ENCODE data around the gene GAS2L2. TPM values are rescaled to one million over a fixed set of nuclear protein-coding genes. Genes with fewer than 3 reads are reported as not detected.

GAS2L2 gene
- total RNA-seq, 2 experiments from 2014 or later, result 0.11 TPM; not detected in 1

GRCh38 chr17:35726953-35727460, 26.0 kb downstream of the GAS2L2 start:
- Mint-ChIP-seq H3K36me3 (peaks cover 14% of the 10 kb centered on the region), H3K4me1 (peaks cover 9% of the 10 kb centered on the region), H3K27ac (no peak overlapping the region), H3K9me3 (no peaks in the 10 kb centered on the region), H3K4me3 (no peak overlapping the region), H3K27me3 (peaks cover 10% of the 10 kb centered on the region)
- POLR2A ChIA-PET, result no interaction called here
- DNase-seq (no peak), ATAC-seq (ENCODE audit: low read depth) (no peak)

- H3K4me1 Mint-ChIP-seq, result peaks cover 9% of the 10 kb centered on the region
- H3K4me3 Mint-ChIP-seq, result no peak overlapping the region
- DNase-seq (no peak), ATAC-seq (ENCODE audit: low read depth) (no peak)
- peaks cover 10% of the 10 kb centered on the region for H3K27me3 Mint-ChIP-seq
- no peaks in the 10 kb centered on the region for H3K9me3 Mint-ChIP-seq
- no peak overlapping the region for H3K27ac Mint-ChIP-seq
- peaks cover 16% of the 10 kb centered on the region for H3K36me3 Mint-ChIP-seq
- POLR2A ChIA-PET, result no interaction called here
These were observed 26.7 kb downstream of the GAS2L2 start for GRCh38 chr17:35726127-35726952.

- H3K4me1 Mint-ChIP-seq, result peaks cover 5% of the 10 kb centered on the region
- H3K27ac Mint-ChIP-seq, result no peak overlapping the region
- POLR2A ChIA-PET, result no interaction called here
- peaks cover 14% of the 10 kb centered on the region for H3K36me3 Mint-ChIP-seq
- DNase-seq (no peak), ATAC-seq (ENCODE audit: low read depth) (no peak)
- H3K9me3 Mint-ChIP-seq, result no peaks in the 10 kb centered on the region
- H3K27me3 Mint-ChIP-seq, result peaks cover 4% of the 10 kb centered on the region
- H3K4me3 Mint-ChIP-seq, result no peak overlapping the region
These were observed 27.3 kb downstream of the GAS2L2 start for GRCh38 chr17:35725802-35726126.

- H3K4me3 Mint-ChIP-seq, result no peak overlapping the region
- ATAC-seq (ENCODE audit: low read depth), result no peak
- no peak for DNase-seq
- H3K9me3 Mint-ChIP-seq, result no peaks in the 10 kb centered on the region
- peaks cover 15% of the 10 kb centered on the region for H3K36me3 Mint-ChIP-seq
- no peak overlapping the region for H3K27ac Mint-ChIP-seq
- H3K27me3 Mint-ChIP-seq, result no peaks in the 10 kb centered on the region
- H3K4me1 Mint-ChIP-seq, result peaks cover 1% of the 10 kb centered on the region
- POLR2A ChIA-PET, result no interaction called here
These were observed 28.0 kb downstream of the GAS2L2 start for GRCh38 chr17:35725058-35725457.

GRCh38 chr17:35723735-35724134, 29.3 kb downstream of the GAS2L2 start:
- H3K9me3 Mint-ChIP-seq, result no peaks in the 10 kb centered on the region
- H3K4me1 Mint-ChIP-seq, result peaks cover 3% of the 10 kb centered on the region
- H3K4me3 Mint-ChIP-seq, result no peak overlapping the region
- DNase-seq (no peak), ATAC-seq (ENCODE audit: low read depth) (no peak)
- no peaks in the 10 kb centered on the region for H3K27me3 Mint-ChIP-seq
- POLR2A ChIA-PET, result no interaction called here
- peaks cover 21% of the 10 kb centered on the region for H3K36me3 Mint-ChIP-seq
- no peak overlapping the region for H3K27ac Mint-ChIP-seq

- POLR2A ChIA-PET, result no interaction called here
- no peak overlapping the region for H3K4me3 Mint-ChIP-seq
These were observed 35.6 kb downstream of the GAS2L2 start for GRCh38 chr17:35717475-35717874.

GRCh38 chr17:35716897-35717465, 36.1 kb downstream of the GAS2L2 start:
- H3K36me3 Mint-ChIP-seq, result peaks cover 24% of the 10 kb centered on the region
- DNase-seq (no peak), ATAC-seq (ENCODE audit: low read depth) (no peak)
- POLR2A ChIA-PET, result no interaction called here
- H3K9me3 Mint-ChIP-seq, result no peaks in the 10 kb centered on the region
- no peak overlapping the region for H3K4me3 Mint-ChIP-seq
- H3K27ac Mint-ChIP-seq, result no peak overlapping the region
- H3K4me1 Mint-ChIP-seq, result peaks cover 3% of the 10 kb centered on the region
- H3K27me3 Mint-ChIP-seq, result no peaks in the 10 kb centered on the region

More at GRCh38 chr17:35717475-35717874, 35.6 kb downstream of the GAS2L2 start:
- ATAC-seq (ENCODE audit: low read depth) (no peak), DNase-seq (no peak)
- no peaks in the 10 kb centered on the region for H3K27me3 Mint-ChIP-seq
- H3K9me3 Mint-ChIP-seq, result no peaks in the 10 kb centered on the region
- H3K27ac Mint-ChIP-seq, result no peak overlapping the region
- H3K36me3 Mint-ChIP-seq, result peaks cover 24% of the 10 kb centered on the region
- H3K4me1 Mint-ChIP-seq, result peaks cover 3% of the 10 kb centered on the region

- no peak for ATAC-seq (ENCODE audit: low read depth)
These were observed 36.9 kb downstream of the GAS2L2 start for GRCh38 chr17:35716173-35716572.

GRCh38 chr17:35715416-35715815, 37.6 kb downstream of the GAS2L2 start:
- POLR2A ChIA-PET, result no interaction called here

More at GRCh38 chr17:35716173-35716572, 36.9 kb downstream of the GAS2L2 start:
- DNase-seq, result no peak
- no peak overlapping the region for H3K27ac Mint-ChIP-seq
- H3K27me3 Mint-ChIP-seq, result no peaks in the 10 kb centered on the region
- peaks cover 23% of the 10 kb centered on the region for H3K36me3 Mint-ChIP-seq
- H3K4me1 Mint-ChIP-seq, result peaks cover 3% of the 10 kb centered on the region
- H3K9me3 Mint-ChIP-seq, result no peaks in the 10 kb centered on the region
- H3K4me3 Mint-ChIP-seq, result no peak overlapping the region
- POLR2A ChIA-PET, result no interaction called here

GRCh38 chr17:35714988-35715387, 38.1 kb downstream of the GAS2L2 start:
- Mint-ChIP-seq H3K9me3 (no peaks in the 10 kb centered on the region), H3K4me3 (no peak overlapping the region)
- no peak for ATAC-seq (ENCODE audit: low read depth)

More at GRCh38 chr17:35715416-35715815, 37.6 kb downstream of the GAS2L2 start:
- Mint-ChIP-seq H3K27ac (no peak overlapping the region), H3K4me1 (peaks cover 4% of the 10 kb centered on the region), H3K36me3 (peaks cover 24% of the 10 kb centered on the region), H3K4me3 (no peak overlapping the region), H3K27me3 (no peaks in the 10 kb centered on the region), H3K9me3 (no peaks in the 10 kb centered on the region)
- no peak for ATAC-seq (ENCODE audit: low read depth)
- no peak for DNase-seq

GRCh38 chr17:35713069-35713728, 39.8 kb downstream of the GAS2L2 start:
- no peak for ATAC-seq (ENCODE audit: low read depth)
- no peak for DNase-seq
- Mint-ChIP-seq H3K9me3 (no peaks in the 10 kb centered on the region), H3K4me3 (no peak overlapping the region), H3K27me3 (no peaks in the 10 kb centered on the region), H3K27ac (no peak overlapping the region), H3K36me3 (peaks cover 19% of the 10 kb centered on the region), H3K4me1 (peaks cover 9% of the 10 kb centered on the region)
- POLR2A ChIA-PET, result interaction anchor here (0.5 kb wide), 1 partner anchor 130 kb away, joined by 6 read pairs; no protein-coding TSS in a partner anchor

More at GRCh38 chr17:35714988-35715387, 38.1 kb downstream of the GAS2L2 start:
- Mint-ChIP-seq H3K36me3 (peaks cover 24% of the 10 kb centered on the region), H3K27me3 (no peaks in the 10 kb centered on the region), H3K27ac (no peak overlapping the region), H3K4me1 (peaks cover 3% of the 10 kb centered on the region)
- DNase-seq, result no peak
- POLR2A ChIA-PET, result no interaction called here

GRCh38 chr17:35710950-35711349, 42.1 kb downstream of the GAS2L2 start:
- Mint-ChIP-seq H3K27me3 (no peaks in the 10 kb centered on the region), H3K9me3 (no peaks in the 10 kb centered on the region), H3K4me1 (peaks cover 9% of the 10 kb centered on the region), H3K4me3 (no peak overlapping the region), H3K27ac (no peak overlapping the region), H3K36me3 (peaks cover 13% of the 10 kb centered on the region)
- ATAC-seq (ENCODE audit: low read depth), result no peak
- POLR2A ChIA-PET, result no interaction called here
- no peak for DNase-seq

GRCh38 chr17:35709874-35710273, 43.2 kb downstream of the GAS2L2 start:
- H3K4me3 Mint-ChIP-seq, result no peak overlapping the region
- no peaks in the 10 kb centered on the region for H3K9me3 Mint-ChIP-seq
- ATAC-seq (ENCODE audit: low read depth) (no peak), DNase-seq (no peak)
- peaks cover 9% of the 10 kb centered on the region for H3K4me1 Mint-ChIP-seq
- peaks cover 13% of the 10 kb centered on the region for H3K36me3 Mint-ChIP-seq
- no peaks in the 10 kb centered on the region for H3K27me3 Mint-ChIP-seq
- POLR2A ChIA-PET, result no interaction called here
- no peak overlapping the region for H3K27ac Mint-ChIP-seq
